Iris pigment epithelial cell (primary cell): ENCODE data around the gene BCAM.
A peak's percentile ranks its signal among the peaks of the same experiment; 100 is the strongest.
"Not testable (repeated sequence)": the region's sequence is repeated elsewhere in the genome, so short reads cannot be mapped to it uniquely, and the experiment has no call there.

Experiments used
- DNase-seq: peaks from one replicate; pipeline ENCODE4 v3.0.0-alpha.2; 2011; ENCODE audit warnings: low read depth

Gene BCAM, protein sequence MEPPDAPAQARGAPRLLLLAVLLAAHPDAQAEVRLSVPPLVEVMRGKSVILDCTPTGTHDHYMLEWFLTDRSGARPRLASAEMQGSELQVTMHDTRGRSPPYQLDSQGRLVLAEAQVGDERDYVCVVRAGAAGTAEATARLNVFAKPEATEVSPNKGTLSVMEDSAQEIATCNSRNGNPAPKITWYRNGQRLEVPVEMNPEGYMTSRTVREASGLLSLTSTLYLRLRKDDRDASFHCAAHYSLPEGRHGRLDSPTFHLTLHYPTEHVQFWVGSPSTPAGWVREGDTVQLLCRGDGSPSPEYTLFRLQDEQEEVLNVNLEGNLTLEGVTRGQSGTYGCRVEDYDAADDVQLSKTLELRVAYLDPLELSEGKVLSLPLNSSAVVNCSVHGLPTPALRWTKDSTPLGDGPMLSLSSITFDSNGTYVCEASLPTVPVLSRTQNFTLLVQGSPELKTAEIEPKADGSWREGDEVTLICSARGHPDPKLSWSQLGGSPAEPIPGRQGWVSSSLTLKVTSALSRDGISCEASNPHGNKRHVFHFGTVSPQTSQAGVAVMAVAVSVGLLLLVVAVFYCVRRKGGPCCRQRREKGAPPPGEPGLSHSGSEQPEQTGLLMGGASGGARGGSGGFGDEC

DNA sequence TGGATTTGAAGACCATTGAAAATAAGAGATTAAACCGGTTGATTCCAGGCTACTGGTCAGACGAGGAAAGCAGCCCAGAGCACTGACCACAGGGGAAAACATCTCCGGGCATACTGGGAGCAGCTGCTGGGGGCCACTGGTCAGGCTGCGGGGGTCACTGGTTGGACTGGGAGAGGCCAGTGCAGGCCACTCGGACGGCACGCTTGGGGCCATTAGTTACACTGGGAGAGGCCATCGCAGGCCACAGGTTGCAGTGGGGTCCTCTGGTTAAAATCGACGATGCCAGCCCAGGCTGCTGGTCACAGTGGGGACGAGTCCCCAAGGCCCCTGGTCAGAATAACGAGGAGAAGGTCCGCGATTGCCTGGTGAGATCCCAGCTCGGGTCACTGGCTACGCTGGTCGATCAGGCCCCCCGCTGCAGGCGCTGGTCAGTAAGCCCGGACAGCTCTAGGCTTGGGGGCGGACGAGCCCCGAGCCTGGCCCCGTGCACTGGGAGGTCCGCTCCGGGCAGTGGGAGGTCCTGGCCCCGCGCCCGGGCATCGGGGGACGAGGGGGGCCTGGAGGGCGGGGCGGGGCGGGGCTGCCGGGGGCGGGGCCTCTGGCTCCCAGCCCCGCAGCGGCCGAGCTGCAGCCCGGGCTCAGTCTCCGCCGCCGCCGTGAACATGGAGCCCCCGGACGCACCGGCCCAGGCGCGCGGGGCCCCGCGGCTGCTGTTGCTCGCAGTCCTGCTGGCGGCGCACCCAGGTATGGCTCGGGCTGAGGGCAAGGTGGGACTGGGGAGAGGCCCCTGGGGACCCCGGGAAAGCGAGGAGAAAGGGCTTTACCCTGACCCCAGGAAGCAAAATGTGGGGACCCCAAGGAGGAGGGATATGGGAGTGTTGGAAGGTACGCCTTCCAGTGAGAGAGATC, at the start of gene BCAM:
Gene BCAM, plus strand, starts transcription at position 641 of the 909 bp plus-strand sequence. Its CDS starts 22 bp downstream, at position 663.
- peak; percentile 50 for DNase-seq

DNA sequence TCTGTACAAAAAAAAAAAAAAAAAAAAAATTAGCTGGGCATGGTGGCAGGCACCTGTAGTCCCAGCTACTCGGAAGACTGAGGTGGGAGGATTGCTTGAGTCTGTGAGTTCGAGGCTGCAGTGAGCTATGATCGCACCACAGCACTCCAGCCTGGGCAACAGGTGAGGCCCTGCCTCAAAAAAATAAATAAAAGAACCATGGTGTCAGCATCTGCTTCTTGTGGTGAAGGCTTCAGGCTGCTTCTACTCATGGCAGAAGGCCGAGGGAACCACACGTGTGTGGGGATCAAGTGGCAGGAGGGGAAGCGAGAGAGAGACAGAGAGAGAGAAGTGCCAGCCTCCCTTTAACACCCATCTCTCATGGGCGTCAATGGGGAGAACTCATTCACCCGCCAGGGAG, 46.9 kb upstream of the BCAM start:
- no peak for DNase-seq

DNA sequence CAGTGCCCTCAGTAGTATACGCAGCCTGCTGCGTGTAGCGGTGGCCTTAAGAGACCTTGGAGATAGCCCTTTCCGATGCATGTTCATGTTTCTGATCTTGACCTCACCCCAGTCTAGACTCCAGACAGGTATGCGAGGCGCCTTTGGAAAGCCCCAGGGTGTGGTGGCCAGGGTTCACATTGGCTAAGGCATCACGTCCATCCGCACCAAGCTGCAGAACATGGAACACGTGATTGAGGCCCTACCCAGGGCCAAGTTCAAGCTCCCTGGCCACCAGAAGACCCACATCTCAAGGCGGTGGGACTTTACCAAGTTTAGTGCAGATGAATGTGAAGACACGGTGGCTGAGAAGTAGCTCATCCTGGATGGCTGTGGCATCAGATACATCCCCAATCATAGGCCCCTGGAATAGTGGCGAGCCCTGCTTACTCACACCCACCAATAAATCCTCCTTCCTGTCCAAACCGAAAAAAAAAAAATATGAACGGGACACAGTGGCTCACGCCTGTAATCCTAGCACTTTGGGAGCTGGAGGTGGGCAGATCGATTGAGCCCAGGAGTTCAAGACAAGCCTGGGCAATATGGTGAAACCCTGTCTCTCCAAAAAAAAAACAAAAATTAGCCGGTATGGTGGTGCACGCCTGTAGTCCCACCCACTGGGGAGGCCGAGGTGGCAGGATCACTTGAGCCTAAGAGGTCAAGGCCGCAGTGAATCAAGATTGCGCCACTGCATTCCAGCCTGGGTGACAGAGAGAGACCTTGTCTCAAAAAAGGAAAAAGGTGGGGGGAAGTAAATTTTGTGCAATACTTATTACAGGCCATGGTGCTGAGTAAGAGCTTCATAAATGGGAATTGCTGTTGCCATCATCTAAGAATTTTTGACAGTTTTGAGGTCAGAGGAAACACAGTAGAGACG, 43.6 kb upstream of the BCAM start:
- DNase-seq, result peak; percentile 60

DNA sequence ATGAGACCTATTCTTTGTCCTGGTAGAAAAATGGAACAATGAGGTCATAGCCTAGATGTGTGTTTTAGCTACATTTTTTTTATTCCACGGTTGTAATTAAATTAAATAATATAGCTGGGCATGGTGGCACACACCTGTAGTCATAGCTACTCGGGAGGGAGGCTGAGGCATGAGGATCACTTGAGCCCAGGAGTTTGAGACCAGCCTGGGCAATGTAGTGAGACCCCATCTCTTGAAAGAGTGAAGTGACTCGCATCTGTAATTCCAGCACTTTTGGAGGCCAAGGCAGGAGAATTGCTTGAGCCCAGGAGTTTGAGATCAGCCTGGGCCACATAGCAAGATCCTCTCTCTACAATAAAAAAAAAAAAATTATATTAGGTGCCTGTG, 43.0 kb upstream of the BCAM start:
- no peak for DNase-seq

DNA sequence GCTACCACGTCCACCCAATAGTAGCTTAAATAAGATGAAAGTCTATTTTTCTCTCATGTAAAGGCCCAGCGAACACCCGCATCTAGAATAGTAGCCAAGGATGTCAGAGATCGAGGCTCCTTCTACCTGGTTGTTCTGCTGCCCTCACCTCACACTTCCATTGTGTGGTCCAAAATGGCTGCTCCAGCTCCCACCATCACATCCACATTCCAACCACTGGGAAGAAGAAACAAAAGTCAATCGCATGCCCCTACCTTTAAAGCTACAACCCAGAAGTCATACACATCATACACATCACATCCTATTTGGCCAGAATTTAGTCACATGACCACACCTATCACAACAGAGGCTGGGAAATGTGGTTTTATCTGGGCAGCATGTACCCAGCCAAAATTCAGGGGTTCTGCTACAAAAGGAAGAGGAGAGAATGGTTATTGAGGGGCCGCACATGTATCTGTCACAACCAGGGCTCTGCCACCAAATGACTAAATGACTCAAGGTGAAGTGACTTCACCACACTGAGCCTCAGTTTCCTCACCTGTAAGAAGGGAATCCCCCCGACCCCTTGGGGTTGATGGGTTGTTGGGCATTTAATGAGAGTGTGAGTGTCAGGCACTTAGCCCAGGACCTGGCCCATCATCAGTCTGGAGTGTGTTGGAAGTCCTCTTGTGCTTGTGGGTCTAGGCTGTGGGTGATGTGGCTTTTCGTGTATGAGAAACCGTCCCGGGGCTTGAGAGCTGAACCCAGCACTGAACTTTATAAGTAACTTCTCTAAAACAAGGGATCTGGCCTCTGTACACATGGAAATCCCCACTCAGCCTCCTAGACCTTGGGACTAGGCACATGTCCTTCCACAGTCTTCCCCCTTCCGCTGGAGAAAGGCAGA, 41.4 kb upstream of the BCAM start:
- DNase-seq, result no peak

DNA sequence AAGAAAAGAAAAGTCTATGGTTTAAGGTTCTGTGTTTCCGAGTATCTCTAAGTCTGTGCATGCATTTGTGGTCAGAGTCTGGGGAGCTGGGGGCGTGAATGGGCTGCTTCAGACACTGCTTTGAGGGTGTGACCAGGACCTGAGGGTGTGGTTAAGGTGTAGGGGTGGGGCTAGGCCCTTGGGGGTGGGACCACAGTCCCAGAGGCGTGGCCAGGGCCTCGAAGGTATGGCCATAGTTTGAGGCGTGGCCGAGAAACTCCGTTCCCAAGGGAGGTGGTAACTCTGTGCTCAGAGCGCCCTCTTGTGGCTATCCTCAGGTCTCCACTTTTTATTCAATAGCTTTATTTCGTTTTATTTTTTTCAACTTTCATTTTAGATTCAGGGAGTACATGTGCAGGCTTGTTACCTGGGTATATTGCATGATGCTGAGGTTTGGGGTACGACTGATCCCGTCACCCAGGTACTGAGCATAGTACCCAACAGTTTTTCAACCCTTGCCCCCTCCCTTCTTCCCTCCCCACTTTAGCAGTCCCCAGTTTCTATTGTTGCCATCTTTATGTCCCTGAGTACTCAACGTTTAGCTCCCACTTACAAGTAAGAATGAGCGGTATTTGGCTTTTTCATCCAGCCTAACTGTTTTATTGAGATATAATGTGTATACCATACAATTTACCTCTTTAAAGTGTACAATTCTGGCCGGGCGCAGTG, 38.2 kb upstream of the BCAM start:
- DNase-seq, result peak; percentile 91

DNA sequence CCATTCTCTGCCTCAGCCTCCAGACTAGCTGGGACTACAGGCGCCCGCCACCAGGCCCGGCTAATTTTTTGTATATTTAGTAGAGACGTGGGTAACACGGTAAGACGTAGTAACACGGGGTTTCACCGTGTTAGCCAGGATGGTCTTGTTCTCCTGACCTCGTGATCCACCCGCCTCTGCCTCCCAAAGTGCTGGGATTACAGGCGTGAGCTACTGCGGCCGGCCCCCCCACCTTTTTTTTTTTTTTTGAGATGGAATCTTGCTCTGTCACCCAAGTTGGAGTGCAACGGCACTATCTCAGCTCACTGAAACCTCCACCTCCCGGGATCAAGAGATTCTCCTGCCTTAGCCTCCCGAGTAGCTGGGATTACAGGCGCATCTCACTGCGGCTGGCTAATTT, 36.8 kb upstream of the BCAM start:
- DNase-seq, result not testable (repeated sequence)

DNA sequence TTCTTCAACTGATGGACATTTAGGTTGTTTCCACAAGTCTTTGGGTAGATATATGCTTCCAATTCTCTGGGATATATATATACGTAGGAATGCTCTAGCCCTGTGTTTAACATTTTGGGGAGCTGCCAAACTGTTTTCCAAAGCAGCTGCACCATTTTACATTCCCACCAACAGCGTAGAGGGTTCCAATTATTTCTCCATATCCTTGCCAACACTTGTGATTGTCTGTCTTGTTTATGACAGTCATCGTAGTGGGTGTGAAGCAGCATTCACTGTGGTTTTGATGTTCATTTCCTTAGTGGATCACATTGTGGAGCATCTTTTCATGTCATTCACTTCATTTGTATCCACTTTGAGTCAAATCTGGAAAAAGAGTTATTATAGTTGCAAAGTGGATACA, 35.9 kb upstream of the BCAM start:
- no peak for DNase-seq

DNA sequence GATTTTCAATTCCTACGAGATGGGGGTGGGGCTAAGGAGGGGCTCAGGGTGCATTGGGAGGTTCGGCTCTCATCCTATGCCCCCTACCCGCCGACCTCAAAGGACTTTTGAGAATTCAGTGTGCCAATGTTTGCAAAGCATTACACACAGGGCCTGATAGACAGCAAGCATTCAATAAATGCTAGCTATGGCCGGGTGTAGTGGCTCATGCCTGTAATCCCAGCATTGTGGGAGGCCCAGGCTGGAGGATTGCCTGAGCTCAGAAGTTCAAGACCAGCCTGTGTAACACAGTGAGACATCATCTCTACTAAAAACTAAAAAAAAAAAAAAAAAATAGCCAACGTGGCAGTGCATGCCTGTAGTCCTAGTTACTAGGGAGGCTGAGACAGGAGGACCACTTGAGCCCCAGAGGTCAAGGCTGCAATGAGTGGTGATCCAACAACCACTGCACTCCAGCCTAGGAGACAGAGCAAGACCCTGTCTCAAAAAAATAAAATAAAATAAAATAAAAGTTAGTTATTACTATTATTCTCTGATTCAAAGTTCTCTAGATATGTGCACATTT, 33.1 kb upstream of the BCAM start:
- DNase-seq, result no peak

DNA sequence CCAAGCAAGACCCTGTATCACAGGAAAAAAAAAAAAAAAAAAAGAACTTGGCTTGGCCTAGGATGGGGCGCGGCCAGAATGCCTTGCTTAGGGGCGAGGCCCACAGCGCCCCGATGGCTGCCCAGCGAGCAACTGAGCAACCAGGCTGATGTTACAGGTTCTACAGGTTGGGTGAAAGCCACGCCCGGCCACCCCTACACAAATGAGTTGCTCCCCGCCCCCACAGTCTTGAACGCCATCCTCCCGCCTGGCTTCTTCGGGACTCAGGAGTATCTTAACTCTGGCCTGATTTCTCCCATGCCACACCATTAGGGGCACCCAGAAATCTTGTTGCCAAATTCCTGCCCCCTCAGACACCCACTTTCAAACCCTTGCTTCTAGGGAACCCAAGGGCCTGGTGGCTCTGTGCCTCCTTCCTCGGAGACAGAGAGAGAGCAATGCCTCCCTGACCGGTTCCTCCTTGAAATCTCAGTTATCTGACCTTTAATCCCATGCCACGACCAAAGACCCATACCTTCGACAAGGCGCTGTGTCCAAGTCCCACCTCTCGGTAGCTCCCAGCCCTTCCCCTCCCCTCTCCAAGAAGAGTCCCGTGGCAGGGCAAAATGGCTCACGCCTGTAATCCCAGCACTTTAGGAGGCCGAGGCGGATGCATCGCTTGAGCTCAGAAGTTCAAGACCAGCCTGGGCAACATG, 32.4 kb upstream of the BCAM start:
- no peak for DNase-seq

DNA sequence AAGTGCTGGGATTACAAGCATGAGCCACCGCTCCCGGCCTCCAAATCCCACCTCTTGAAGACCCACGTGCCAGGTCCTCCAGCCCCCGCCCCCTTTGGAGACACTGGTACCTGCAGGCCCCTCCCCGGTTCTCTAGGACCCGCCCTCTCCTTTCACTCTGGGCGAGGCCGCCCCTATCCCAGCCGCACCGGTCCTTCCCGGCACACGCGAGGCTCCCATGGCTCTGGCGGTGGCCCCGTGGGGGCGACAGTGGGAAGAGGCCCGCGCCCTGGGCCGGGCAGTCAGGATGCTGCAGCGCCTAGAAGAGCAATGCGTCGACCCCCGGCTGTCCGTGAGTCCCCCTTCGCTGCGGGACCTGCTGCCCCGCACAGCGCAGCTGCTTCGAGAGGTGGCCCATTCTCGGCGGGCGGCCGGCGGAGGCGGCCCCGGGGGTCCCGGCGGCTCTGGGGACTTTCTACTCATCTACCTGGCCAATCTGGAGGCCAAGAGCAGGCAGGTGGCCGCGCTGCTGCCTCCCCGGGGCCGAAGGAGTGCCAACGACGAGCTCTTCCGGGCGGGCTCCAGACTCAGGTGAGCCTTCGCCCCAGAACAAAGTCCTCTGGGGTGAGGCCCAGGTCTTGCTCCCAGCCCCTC, 31.1 kb upstream of the BCAM start, which contains the start of gene CBLC:
Gene CBLC, plus strand, starts transcription at position 176 of the 633 bp plus-strand sequence. Its CDS starts 42 bp downstream, at position 218.
- DNase-seq, result no peak

DNA sequence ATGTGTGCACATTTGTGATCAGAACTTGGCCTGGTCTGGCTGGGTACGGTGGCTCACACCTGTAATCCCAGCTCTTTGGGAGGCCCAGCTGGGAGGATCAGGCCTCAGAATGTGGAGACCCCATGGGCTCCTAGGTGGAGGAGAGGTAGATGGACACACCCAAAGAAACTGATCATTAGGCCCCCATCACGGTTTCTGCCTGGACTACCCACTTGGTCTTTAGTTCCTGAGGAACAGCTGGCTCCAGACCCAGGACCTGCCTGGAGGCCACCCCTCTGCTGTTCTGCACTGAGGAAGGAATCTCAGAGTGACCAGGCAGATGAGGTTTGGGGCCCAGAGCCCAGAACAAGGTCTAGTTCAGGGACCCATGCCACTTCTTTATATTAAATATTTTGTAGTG, 29.8 kb upstream of the BCAM start:
- DNase-seq, result no peak

DNA sequence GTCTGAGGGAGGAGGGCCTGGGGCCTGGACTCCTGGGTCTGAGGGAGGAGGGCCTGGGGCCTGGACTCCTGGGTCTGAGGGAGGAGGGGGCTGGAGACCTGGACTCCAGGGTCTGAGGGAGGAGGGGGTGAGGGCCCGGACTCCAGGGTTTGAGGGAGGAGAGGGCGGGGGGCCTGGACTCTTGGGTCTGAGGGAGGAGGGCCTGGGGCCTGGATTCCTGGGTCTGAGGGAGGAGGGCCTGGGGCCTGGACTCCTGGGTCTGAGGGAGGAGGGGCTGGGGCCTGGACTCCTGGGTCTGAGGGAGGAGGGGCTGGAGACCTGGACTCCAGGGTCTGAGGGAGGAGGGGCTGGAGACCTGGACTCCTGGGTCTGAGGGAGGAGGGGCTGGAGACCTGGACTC, 27.2 kb upstream of the BCAM start:
- not testable (repeated sequence) for DNase-seq

DNA sequence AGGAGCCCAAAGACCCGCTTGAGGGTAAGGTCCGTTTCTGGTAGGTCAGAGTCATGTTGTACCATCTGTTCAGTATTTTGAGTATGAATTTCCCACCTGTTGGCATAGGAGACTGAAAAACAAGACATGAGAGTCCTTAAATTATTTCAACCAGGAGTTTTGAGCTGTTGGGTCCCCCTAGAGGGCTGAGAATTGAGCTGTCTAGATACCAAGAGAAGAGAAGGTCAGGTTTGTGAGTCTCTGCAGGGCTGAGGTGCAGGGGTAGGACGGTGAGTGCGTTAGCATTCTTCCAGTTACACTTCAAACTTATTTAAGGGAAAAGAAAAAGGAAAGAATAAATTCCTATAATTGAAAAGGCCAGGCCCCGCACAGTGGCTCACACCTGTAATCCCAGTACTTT, 26.2 kb upstream of the BCAM start:
- no peak for DNase-seq

DNA sequence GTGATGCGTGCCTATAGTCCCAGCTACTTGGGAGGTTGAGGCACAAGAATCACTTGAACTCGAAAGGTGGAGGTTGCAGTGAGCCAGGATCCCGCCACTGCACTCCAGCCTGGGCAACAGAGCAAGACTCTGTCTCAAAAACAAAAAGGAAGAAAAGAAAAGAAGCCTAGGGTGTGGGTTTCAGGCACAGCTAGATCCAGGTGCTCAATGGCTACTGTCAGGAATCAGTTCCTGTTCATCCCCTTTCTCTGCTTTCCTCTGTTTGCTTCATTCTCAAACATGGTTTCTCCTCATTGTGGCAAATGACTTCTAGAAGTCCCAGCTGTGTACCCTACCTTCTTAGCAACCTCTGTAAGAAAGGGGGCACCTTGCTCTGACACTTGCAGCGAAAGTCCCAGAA, 25.4 kb upstream of the BCAM start:
- no peak for DNase-seq

DNA sequence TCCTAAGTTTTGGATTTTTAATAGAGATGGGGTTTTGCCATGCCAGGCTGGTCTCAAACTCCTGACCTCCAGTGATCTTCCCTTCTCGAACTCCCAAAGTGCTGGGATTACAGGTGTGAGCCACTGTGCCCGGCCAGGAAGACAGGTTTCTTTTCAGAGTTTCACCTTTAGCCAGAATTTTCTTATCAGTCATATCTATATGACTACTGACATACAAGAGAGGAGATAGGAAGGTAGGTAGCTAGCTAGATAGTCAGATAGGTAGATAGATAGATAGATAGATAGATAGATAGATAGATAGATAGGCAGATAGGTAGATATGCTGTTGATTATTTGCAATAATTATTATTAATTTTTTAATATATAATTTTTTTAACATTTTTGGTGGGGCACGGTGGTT, 23.6 kb upstream of the BCAM start:
- DNase-seq, result no peak

DNA sequence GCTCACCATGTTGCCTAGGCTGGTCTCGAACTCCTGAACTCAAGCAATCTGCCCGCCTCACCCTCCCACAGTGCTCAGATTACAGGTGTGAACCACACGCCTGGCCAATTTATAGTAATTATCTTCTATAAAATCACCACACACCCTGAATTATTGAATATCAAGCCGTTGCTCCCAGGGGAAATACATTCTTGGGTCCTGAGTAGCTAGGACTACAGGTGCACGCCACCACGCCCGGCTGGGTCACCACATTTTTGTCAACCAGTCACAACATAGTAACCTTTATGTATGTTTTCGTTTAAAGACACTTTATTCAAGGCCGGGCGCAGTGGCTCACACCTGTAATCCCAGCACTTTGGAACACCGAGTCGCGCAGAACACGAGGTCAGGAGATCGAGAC, 22.9 kb upstream of the BCAM start:
- no peak for DNase-seq

DNA sequence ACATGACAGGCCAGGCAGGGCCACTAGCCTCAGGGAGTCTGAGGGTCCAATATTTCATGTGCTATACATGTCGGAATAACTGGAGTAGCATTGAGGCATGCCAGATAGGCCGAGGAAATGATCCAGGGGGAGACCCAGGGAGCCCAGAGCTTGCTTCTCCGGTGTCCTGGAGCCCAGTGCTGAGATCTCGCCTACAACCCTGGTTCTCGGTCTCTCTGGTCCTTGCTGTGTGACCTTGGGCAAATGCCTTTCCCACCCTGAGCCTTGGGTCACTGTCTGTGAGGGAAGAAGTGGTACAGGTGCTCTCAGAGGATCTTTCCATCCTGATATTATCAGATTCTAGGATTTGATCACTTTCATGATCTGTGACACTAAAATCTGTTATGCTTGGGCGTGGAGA, 19.9 kb upstream of the BCAM start:
- no peak for DNase-seq
